Gastroesophageal sphincter (tissue), 4 donors: Measurements from ENCODE around the gene MFSD11. TPM values are rescaled to one million over a fixed set of nuclear protein-coding genes. Genes with fewer than 3 reads are reported as not detected.

Source experiments
- ATAC-seq: fragments of 150-250 bp; one replicate; pipeline ENCODE4 v1.9.1; 2016; ENCODE audit warnings: mild to moderate bottlenecking, moderate library complexity
- H3K27ac ChIP-seq, 4 donors: fragments of 200-600 bp; sonication (generic) in 3 of 4; 1 replicate in 3 of 4; 2 replicates in 1 of 4; pipeline ENCODE4 v1.5.1; 2016 to 2019
- H3K27me3 ChIP-seq: fragments of 200-600 bp; sonication (generic); one replicate; pipeline ENCODE4 v1.5.1; 2019
- H3K36me3 ChIP-seq, 2 donors: fragments of 200-600 bp; sonication (generic); one replicate each; pipeline ENCODE4 v1.5.1; 2019; ENCODE audit warnings: control low read depth in 1 of 2
- H3K4me1 ChIP-seq, 3 donors: fragments of 200-600 bp; sonication (generic); 1 replicate in 2 of 3; 2 replicates in 1 of 3; pipeline ENCODE4 v1.5.1; 2016 to 2019; ENCODE audit warnings: control low read depth in 2 of 3
- H3K4me3 ChIP-seq, 2 donors: fragments of 200-600 bp; sonication (generic); one replicate each; pipeline ENCODE4 v1.5.1; 2019; ENCODE audit warnings: mild to moderate bottlenecking in 1 of 2, moderate library complexity in 1 of 2
- H3K9me3 ChIP-seq, 3 donors: fragments of 200-600 bp; sonication (generic); one replicate each; pipeline ENCODE4 v1.5.1; 2017 to 2019; ENCODE audit warnings: control low read depth in 2 of 3
- CTCF ChIP-seq, 4 experiments: fragments of 200-600 bp in 2 of 4; fragments of 450-650 bp in 2 of 4; sonication (generic) in 1 of 4; IDR thresholded peaks; one replicate each; pipeline ENCODE4 v1.5.1; 2017 to 2019; ENCODE audit warnings: antibody characterized with exemption in 4 of 4, mild to moderate bottlenecking in 2 of 4, moderate library complexity in 2 of 4
- EP300 ChIP-seq: sonication (generic); formaldehyde crosslinking; IDR thresholded peaks from one replicate; pipeline ENCODE4 v1.6.1; 2017; ENCODE audit warnings: antibody characterized with exemption, mild to moderate bottlenecking
- POLR2A ChIP-seq, 2 donors: fragments of 450-650 bp; IDR thresholded peaks; one replicate each; pipeline ENCODE4 v1.6.1; 2017; ENCODE audit warnings: antibody characterized with exemption in 2 of 2, mild to moderate bottlenecking in 2 of 2, moderate library complexity in 1 of 2
- POLR2AphosphoS5 ChIP-seq: sonication (generic); formaldehyde crosslinking; IDR thresholded peaks from one replicate; pipeline ENCODE4 v1.6.1; 2017; ENCODE audit warnings: antibody characterized with exemption
- WGBS, 2 donors: methylation state at CpG; one replicate each; pipeline ENCODE4 v1.1.5; 2018; ENCODE audit warnings: low coverage in 1 of 2; 5-methylcytosine and 5-hydroxymethylcytosine counted together
- total RNA-seq, 4 donors: library from RNA; depleted of rRNA; stranded (reverse); fragments of >200 nt; gene quantifications; one replicate each; pipeline ENCODE4 v1.1.0, GENCODE V29; 2016

The MFSD11 gene
- total RNA-seq, 4 donors from 2014 or later: 18.4 to 27.8 (median 20.9) TPM

DNA sequence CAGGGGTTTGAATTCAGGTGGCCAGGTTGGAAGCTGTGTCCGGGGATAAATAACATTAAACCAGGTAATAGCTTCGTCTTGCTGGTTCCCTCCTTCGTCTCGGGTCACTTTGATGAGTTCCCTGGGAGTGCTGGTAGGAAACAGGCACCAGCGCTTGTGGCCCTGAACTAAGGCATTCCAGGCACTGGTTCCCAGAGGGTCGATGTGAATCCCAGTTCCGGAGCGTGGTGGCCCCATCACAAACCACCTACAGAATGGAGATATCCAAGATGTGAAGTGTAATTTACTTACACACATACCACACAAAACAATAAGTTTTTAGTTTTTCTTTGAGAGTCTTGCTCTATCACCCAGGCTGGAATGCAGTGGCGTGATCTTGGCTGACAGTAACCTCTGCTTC, 14.1 kb upstream of the MFSD11 start:
- H3K4me1 ChIP-seq: peaks cover 2 to 68% (median 31%) of the 10 kb centered on the region in 3 donors
- 97% methylated on average over 3 of the region's 9 CpGs; no CpG with 5 or more reads in 1 of the 2 donors for WGBS, 2 donors
- no peak for ATAC-seq
- no peak for TF ChIP-seq POLR2AphosphoS5
- no peak for TF ChIP-seq EP300
- TF ChIP-seq CTCF (IDR thresholded peaks at IDR 0.05): no peak
- TF ChIP-seq POLR2A (IDR thresholded peaks at IDR 0.05): no peak
- H3K27me3 ChIP-seq: no peaks in the 10 kb centered on the region
- H3K4me3 ChIP-seq: peak overlapping the region in 1 of 2 donors; percentile 77
- peaks cover 0 to 61% of the 10 kb centered on the region in 2 donors for H3K36me3 ChIP-seq
- H3K27ac ChIP-seq: peak overlapping the region in 3 of 4 donors; percentile 44 to 100 (median 100)
- no peaks in the 10 kb centered on the region for H3K9me3 ChIP-seq

GRCh38 chr17:76725580-76726230, 12.2 kb upstream of the MFSD11 start:
- Histone ChIP-seq H3K4me3 (peak overlapping the region; percentile 77 to 97), H3K27ac (peak overlapping the region; percentile 96 to 100 (median 100)), H3K27me3 (no peaks in the 10 kb centered on the region), H3K9me3 (no peaks in the 10 kb centered on the region), H3K36me3 (peaks cover 0 to 51% of the 10 kb centered on the region in 2 donors), H3K4me1 (peaks cover 2 to 85% (median 31%) of the 10 kb centered on the region in 3 donors)
- ATAC-seq: peak; percentile 35
- WGBS, 2 donors: 6 to 13% methylated on average over 9 to 22 of the region's 38 CpGs
- peak; percentile 51 for TF ChIP-seq POLR2AphosphoS5
- TF ChIP-seq EP300: no peak
- TF ChIP-seq POLR2A (IDR thresholded peaks at IDR 0.05): peak in 1 of 2 donors; percentile 16
- peak in 2 of 4 experiments; percentile 10 to 13 for TF ChIP-seq CTCF (IDR thresholded peaks at IDR 0.05)

GRCh38 chr17:76726231-76726775, 11.6 kb upstream of the MFSD11 start, which contains the start of gene JMJD6:
Gene JMJD6, minus strand, starts transcription at chr17:76726606. Its CDS starts 131 bp downstream, at chr17:76726475.
- Histone ChIP-seq H3K27ac (peak within 1 kb of the TSS; percentile 96 to 100 (median 100)), H3K36me3 (peaks cover 0 to 51% of the 10 kb centered on the region in 2 donors), H3K9me3 (no peaks in the 10 kb centered on the region), H3K27me3 (no peaks in the 10 kb centered on the region), H3K4me3 (peak within 1 kb of the TSS; percentile 77 to 97), H3K4me1 (peaks cover 2 to 84% (median 31%) of the 10 kb centered on the region in 3 donors)
- TF ChIP-seq POLR2AphosphoS5 (peak; percentile 98), CTCF (IDR thresholded peaks at IDR 0.05) (no peak), POLR2A (IDR thresholded peaks at IDR 0.05) (peak; percentile 97)
- WGBS, 2 donors: 1% methylated on average over 22 of the region's 60 CpGs; no CpG with 5 or more reads in 1 of the 2 donors
- peak; percentile 98 for ATAC-seq

DNA sequence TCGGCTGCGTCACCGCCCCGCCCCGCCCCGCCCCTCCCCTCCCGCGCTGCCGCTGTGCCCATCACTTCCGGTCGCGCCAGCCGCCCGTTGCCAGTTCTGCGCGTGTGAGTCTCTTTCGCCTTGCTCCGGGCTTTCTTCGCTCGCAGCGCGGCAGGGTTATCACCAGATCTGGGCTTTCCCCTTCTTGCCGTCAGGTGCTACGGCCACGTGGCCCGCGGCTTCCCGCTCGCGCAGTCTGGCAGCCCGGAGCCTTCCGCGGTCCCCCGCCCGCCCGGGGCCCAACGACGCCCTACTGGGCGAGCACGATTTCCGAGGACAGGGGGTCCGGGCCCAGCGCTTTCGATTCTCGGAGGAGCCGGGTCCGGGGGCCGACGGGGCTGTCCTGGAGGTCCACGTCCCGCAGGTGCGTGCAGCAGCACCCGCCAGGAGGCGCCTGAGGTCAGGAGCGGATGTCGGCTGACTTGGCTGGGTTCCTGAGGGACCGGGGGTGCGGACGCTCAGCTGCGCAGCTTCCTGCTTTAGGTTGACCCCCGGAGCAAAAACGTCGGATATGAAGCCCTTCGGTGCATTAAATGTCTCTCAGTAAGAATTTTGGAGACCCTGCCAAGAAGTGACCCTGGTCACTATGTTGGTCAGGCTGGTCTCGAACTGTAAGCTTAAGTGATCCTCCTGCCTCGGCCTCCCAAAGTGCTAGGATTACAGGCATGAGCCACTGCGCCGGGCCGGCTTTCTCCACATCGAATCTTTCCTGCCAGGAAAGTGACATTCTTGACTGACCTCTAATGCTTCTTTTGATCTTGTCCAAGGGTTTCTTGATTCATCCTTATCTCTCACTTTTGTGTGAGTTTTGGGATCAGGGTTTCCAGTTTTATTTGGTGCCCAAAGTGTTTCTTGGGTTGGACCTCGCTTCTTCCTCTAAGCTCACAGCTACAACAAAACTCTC, 10.9 kb upstream of the MFSD11 start, which contains the start of gene METTL23:
TSS of gene METTL23 (plus strand) at position 64 of the 943 bp plus-strand sequence. CDS start 2,872 bp downstream, outside the sequence.
- peak; percentile 68 for ATAC-seq
- peaks cover 0 to 51% of the 10 kb centered on the region in 2 donors for H3K36me3 ChIP-seq
- H3K4me3 ChIP-seq: peak within 1 kb of the TSS; percentile 77 to 97
- peaks cover 2 to 84% (median 31%) of the 10 kb centered on the region in 3 donors for H3K4me1 ChIP-seq
- peak within 1 kb of the TSS; percentile 96 to 100 (median 100) for H3K27ac ChIP-seq
- peak in 3 of 4 experiments; percentile 79 to 87 (median 84) for TF ChIP-seq CTCF (IDR thresholded peaks at IDR 0.05)
- TF ChIP-seq POLR2AphosphoS5: peak; percentile 1
- no peak for TF ChIP-seq POLR2A (IDR thresholded peaks at IDR 0.05)
- H3K27me3 ChIP-seq: no peaks in the 10 kb centered on the region
- 5 to 11% methylated on average over 7 to 8 of the region's 71 CpGs for WGBS, 2 donors
- no peaks in the 10 kb centered on the region for H3K9me3 ChIP-seq
